Right lobe of liver (tissue), 4 donors: ENCODE data around the gene CDH23.

ENCODE experiments used
- POLR2A ChIP-seq: fragments of 450-650 bp; IDR thresholded peaks from one replicate; pipeline ENCODE4 v1.6.1; 2017; ENCODE audit warnings: antibody characterized with exemption, mild to moderate bottlenecking
- TF ChIP-seq, protein P1 (sequence below), 4 donors: fragments of 200-600 bp in 3 of 4; fragments of 450-650 bp in 1 of 4; IDR thresholded peaks; one replicate each; pipeline versions ENCODE4 v1.5.1 to v1.8.0; 2016 to 2022; ENCODE audit warnings: antibody characterized with exemption in 4 of 4, mild to moderate bottlenecking in 2 of 4
- donor health status: DM: no; HTN: no; CAD: no.
- donor health status: DM: no; HTN: no; CAD: no.
- donor health status: DM: no; HTN: yes; CAD: no.

- TF ChIP-seq, protein P1, sequence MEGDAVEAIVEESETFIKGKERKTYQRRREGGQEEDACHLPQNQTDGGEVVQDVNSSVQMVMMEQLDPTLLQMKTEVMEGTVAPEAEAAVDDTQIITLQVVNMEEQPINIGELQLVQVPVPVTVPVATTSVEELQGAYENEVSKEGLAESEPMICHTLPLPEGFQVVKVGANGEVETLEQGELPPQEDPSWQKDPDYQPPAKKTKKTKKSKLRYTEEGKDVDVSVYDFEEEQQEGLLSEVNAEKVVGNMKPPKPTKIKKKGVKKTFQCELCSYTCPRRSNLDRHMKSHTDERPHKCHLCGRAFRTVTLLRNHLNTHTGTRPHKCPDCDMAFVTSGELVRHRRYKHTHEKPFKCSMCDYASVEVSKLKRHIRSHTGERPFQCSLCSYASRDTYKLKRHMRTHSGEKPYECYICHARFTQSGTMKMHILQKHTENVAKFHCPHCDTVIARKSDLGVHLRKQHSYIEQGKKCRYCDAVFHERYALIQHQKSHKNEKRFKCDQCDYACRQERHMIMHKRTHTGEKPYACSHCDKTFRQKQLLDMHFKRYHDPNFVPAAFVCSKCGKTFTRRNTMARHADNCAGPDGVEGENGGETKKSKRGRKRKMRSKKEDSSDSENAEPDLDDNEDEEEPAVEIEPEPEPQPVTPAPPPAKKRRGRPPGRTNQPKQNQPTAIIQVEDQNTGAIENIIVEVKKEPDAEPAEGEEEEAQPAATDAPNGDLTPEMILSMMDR (IDR thresholded peaks at IDR 0.05): no peak
- TF ChIP-seq POLR2A: no peak
Measured at GRCh38 chr10:71502851-71503250, 106.1 kb downstream of the CDH23 start.
